HEK293 (cell line): Measurements from ENCODE around the gene CNPPD1.
"Not testable (repeated sequence)": the region's sequence is repeated elsewhere in the genome, so short reads cannot be mapped to it uniquely, and the experiment has no call there.

Experiments
- CTCF ChIA-PET: fragments of 350-600 bp; formaldehyde crosslinking; extraction: SDS; loops from one replicate; lab custom pipeline; 2021; ENCODE audit warnings: antibody characterized with exemption; lab: Yijun Ruan, JAX
- POLR2A ChIA-PET: fragments of 300-600 bp; formaldehyde crosslinking; extraction: SDS; loops from one replicate; lab custom pipeline; 2020; ENCODE audit warnings: antibody characterized with exemption, inconsistent platforms; lab: Yijun Ruan, JAX
- H3K27ac ChIP-seq: fragments of 200-500 bp; sonication (Bioruptor generic); 2 replicates; pipeline ENCODE4 v1.5.1; 2014; ENCODE audit warnings: low read depth, low read length, control low read depth, inconsistent platforms; ENCODE audit errors: extremely low read depth
- H3K36me3 ChIP-seq, 2 experiments: fragments of 200-500 bp in 1 of 2; sonication (Bioruptor generic) in 1 of 2; 1 replicate in 1 of 2; 2 replicates in 1 of 2; pipeline ENCODE4 v1.5.1; 2014 to 2017; ENCODE audit warnings: inconsistent platforms in 2 of 2, low read length in 2 of 2; ENCODE audit not compliant: control insufficient read depth in 2 of 2, insufficient read depth in 1 of 2
- H3K4me1 ChIP-seq: fragments of 200-500 bp; sonication (Bioruptor generic); 2 replicates; pipeline ENCODE4 v1.5.1; 2014; ENCODE audit warnings: mild to moderate bottlenecking, low read length, inconsistent platforms; ENCODE audit not compliant: control insufficient read depth, insufficient read depth
- H3K4me3 ChIP-seq: 2 replicates; pipeline ENCODE4 v1.5.1; 2011; ENCODE audit warnings: low read depth, mild to moderate bottlenecking, control low read depth, low read length, moderate library complexity
- H3K9me3 ChIP-seq: fragments of 200-500 bp; sonication (Bioruptor generic); 2 replicates; pipeline ENCODE4 v1.5.1; 2014; ENCODE audit warnings: low read depth, low read length, inconsistent platforms; ENCODE audit not compliant: control insufficient read depth, insufficient read depth
- BCL6B ChIP-seq: fragments of 450-650 bp; formaldehyde crosslinking; IDR thresholded peaks from 2 replicates; pipeline ENCODE4 v1.5.1; 2017; ENCODE audit warnings: missing biosample characterization, missing genetic modification characterization
- FEZF1 ChIP-seq: fragments of 450-650 bp; formaldehyde crosslinking; IDR thresholded peaks from 2 replicates; pipeline ENCODE4 v1.5.1; 2016; ENCODE audit warnings: missing biosample characterization, missing genetic modification characterization
- MZF1 ChIP-seq: fragments of 450-650 bp; formaldehyde crosslinking; IDR thresholded peaks from 2 replicates; pipeline ENCODE4 v1.5.1; 2017; ENCODE audit warnings: missing biosample characterization, missing genetic modification characterization, borderline replicate concordance
- OSR2 ChIP-seq: fragments of 450-650 bp; formaldehyde crosslinking; IDR thresholded peaks from 2 replicates; pipeline ENCODE4 v1.5.1; 2016; ENCODE audit warnings: missing biosample characterization, missing genetic modification characterization
- SETDB1 ChIP-seq: IDR thresholded peaks from one replicate; pipeline ENCODE4 v1.6.1; 2017; ENCODE audit warnings: mild to moderate bottlenecking, low read length, moderate library complexity, mixed read lengths; ENCODE audit not compliant: insufficient read length
- SP2 ChIP-seq: fragments of 450-650 bp; formaldehyde crosslinking; IDR thresholded peaks from 2 replicates; pipeline ENCODE4 v1.5.1; 2016; ENCODE audit warnings: missing biosample characterization, missing genetic modification characterization
- ZBTB21 ChIP-seq: fragments of 450-650 bp; formaldehyde crosslinking; IDR thresholded peaks from 2 replicates; pipeline ENCODE4 v1.5.1; 2017; ENCODE audit warnings: missing biosample characterization, missing genetic modification characterization
- ZFP37 ChIP-seq: fragments of 450-650 bp; formaldehyde crosslinking; IDR thresholded peaks from 2 replicates; pipeline ENCODE4 v1.5.1; 2016; ENCODE audit warnings: missing biosample characterization, missing genetic modification characterization
- ZIC2 ChIP-seq: fragments of 450-650 bp; formaldehyde crosslinking; IDR thresholded peaks from 2 replicates; pipeline ENCODE4 v1.5.1; 2016; ENCODE audit warnings: missing biosample characterization, missing genetic modification characterization
- ZNF221 ChIP-seq: fragments of 450-650 bp; formaldehyde crosslinking; IDR thresholded peaks from 2 replicates; pipeline ENCODE4 v1.5.1; 2017; ENCODE audit warnings: missing biosample characterization, missing genetic modification characterization, borderline replicate concordance
- ZNF223 ChIP-seq: fragments of 450-650 bp; formaldehyde crosslinking; IDR thresholded peaks from 2 replicates; pipeline ENCODE4 v1.5.1; 2016; ENCODE audit warnings: missing biosample characterization, missing genetic modification characterization
- ZNF391 ChIP-seq: fragments of 450-650 bp; formaldehyde crosslinking; IDR thresholded peaks from 2 replicates; pipeline ENCODE4 v1.5.1; 2016; ENCODE audit warnings: low read depth, missing biosample characterization, missing genetic modification characterization, borderline replicate concordance
- ZNF416 ChIP-seq: fragments of 450-650 bp; formaldehyde crosslinking; IDR thresholded peaks from 2 replicates; pipeline ENCODE4 v1.5.1; 2016; ENCODE audit warnings: missing biosample characterization, missing genetic modification characterization
- ZNF423 ChIP-seq: fragments of 450-650 bp; formaldehyde crosslinking; IDR thresholded peaks from 2 replicates; pipeline ENCODE4 v1.5.1; 2016; ENCODE audit warnings: missing biosample characterization, missing genetic modification characterization
- ZNF449 ChIP-seq: fragments of 450-650 bp; formaldehyde crosslinking; IDR thresholded peaks from 2 replicates; pipeline ENCODE4 v1.5.1; 2017; ENCODE audit warnings: missing biosample characterization, mild to moderate bottlenecking, missing genetic modification characterization, moderate library complexity
- ZNF571 ChIP-seq: fragments of 450-650 bp; formaldehyde crosslinking; IDR thresholded peaks from 2 replicates; pipeline ENCODE4 v1.5.0; 2017; ENCODE audit warnings: missing biosample characterization, missing genetic modification characterization
- ZNF776 ChIP-seq: fragments of 450-650 bp; formaldehyde crosslinking; IDR thresholded peaks from 2 replicates; pipeline ENCODE4 v1.5.0; 2017; ENCODE audit warnings: missing biosample characterization, missing genetic modification characterization, borderline replicate concordance
- ZNF792 ChIP-seq: fragments of 450-650 bp; formaldehyde crosslinking; IDR thresholded peaks from 2 replicates; pipeline ENCODE4 v1.5.1; 2016; ENCODE audit warnings: missing biosample characterization, missing genetic modification characterization
- TF ChIP-seq, protein P1 (sequence below): fragments of 450-650 bp; formaldehyde crosslinking; IDR thresholded peaks from 2 replicates; pipeline ENCODE4 v1.5.1; 2016; ENCODE audit warnings: missing biosample characterization, missing genetic modification characterization

CNPPD1 gene

GRCh38 chr2:219205165-219205538, 28.4 kb upstream of the CNPPD1 start:
- Histone ChIP-seq H3K36me3 (peaks cover 0 to 28% of the 10 kb centered on the region in 2 experiments; a peak in 1 of 3 replicates), H3K4me3 (no peak overlapping the region), H3K4me1 (peaks cover 8% of the 10 kb centered on the region), H3K27ac (no peak overlapping the region), H3K9me3 (no peaks in the 10 kb centered on the region)
- ChIA-PET CTCF (no interaction called here), POLR2A (interaction anchor here (2.1 to 2.4 kb wide), 2 partner anchors 24 to 25 kb away, joined by 11 to 14 read pairs; partner anchors contain the start of genes ANKZF1 and ATG9A)
- no peak for TF ChIP-seq BCL6B (tag by site-specific recombination)
- no peak for TF ChIP-seq ZNF449
- TF ChIP-seq ZNF792 = no peak
- no peak for TF ChIP-seq ZNF221 (tag by site-specific recombination)
- no peak for TF ChIP-seq ZNF223 (tag by site-specific recombination)
- TF ChIP-seq ZFP37 = no peak
- TF ChIP-seq ZNF416 (tag by site-specific recombination) = no peak
- TF ChIP-seq ZNF391 (tag by site-specific recombination) = no peak
- no peak for TF ChIP-seq ZBTB21 (tag by site-specific recombination)

DNA sequence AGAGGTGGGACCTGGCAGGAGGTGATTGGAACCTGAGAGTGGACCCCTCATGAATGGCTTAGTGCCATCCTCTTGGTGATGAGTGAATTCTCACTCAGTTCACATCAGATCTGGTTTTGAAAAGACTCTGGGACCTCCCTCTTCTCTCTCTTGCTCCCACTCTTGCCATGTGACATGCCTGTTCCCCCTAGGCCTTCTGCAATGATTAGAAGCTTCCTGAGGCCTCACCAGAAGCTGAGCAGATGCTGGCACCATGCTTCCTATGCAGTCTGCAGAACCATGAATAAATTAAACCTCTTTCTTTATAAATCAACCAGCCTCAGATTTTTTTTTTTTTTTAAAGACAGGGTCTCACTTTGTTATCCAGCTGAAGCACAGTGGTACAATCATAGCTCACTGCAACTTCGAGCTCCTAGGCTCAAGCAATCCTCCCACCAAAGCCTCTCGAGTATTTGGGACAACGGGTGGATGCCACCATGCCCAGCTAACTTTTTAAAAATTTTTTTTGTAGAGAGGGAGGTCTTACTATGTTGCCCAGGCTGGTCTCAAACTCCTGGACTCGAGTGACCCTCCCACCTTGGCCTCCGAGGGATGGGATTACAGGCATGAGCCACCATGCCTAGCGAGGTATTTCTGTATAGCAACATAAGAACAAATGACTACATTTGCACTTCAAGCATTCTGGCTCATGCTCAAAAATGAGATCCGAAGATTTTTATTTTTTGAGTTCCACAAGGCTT, 27.9 kb upstream of the CNPPD1 start:
- ChIA-PET CTCF (no interaction called here), POLR2A (no interaction called here)

DNA sequence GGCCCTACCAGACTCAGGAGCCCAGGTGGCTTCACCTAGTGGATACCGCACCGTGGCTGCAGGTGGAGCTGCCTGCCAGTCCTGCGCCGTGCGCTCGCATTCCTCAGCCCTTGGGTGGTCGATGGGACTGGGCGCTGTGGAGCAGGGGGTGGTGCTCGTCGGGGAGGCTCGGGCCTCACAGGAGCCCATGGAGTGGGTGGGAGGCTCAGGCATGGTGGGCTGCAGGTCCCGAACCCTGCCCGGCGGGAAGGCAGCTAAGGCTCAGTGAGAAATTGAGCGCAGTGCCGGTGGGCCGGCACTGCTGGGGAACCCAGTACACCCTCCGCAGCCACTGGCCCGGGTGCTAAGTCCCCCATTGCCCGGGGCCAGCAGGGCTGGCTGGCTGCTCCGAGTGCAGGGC, 24.6 kb upstream of the CNPPD1 start:
- H3K36me3 ChIP-seq, H3K9me3 ChIP-seq, CTCF ChIA-PET, H3K4me3 ChIP-seq, H3K4me1 ChIP-seq, H3K27ac ChIP-seq, POLR2A ChIA-PET: not testable (repeated sequence)

More for the DNA sequence above, 27.9 kb upstream of the CNPPD1 start:
- no peaks in the 10 kb centered on the region for H3K9me3 ChIP-seq
- TF ChIP-seq SETDB1 = peak; percentile 17
- 0 out of 2 replicates have a peak, but pooled peaks have one; percentile 51 for TF ChIP-seq ZNF776 (tag by site-specific recombination)
- no peak for TF ChIP-seq ZNF571 (tag by site-specific recombination)
- peaks cover 8% of the 10 kb centered on the region for H3K4me1 ChIP-seq
- H3K36me3 ChIP-seq = peaks cover 0 to 23% of the 10 kb centered on the region in 2 experiments; a peak in 1 of 3 replicates
- H3K4me3 ChIP-seq = no peak overlapping the region
- H3K27ac ChIP-seq = no peak overlapping the region

DNA sequence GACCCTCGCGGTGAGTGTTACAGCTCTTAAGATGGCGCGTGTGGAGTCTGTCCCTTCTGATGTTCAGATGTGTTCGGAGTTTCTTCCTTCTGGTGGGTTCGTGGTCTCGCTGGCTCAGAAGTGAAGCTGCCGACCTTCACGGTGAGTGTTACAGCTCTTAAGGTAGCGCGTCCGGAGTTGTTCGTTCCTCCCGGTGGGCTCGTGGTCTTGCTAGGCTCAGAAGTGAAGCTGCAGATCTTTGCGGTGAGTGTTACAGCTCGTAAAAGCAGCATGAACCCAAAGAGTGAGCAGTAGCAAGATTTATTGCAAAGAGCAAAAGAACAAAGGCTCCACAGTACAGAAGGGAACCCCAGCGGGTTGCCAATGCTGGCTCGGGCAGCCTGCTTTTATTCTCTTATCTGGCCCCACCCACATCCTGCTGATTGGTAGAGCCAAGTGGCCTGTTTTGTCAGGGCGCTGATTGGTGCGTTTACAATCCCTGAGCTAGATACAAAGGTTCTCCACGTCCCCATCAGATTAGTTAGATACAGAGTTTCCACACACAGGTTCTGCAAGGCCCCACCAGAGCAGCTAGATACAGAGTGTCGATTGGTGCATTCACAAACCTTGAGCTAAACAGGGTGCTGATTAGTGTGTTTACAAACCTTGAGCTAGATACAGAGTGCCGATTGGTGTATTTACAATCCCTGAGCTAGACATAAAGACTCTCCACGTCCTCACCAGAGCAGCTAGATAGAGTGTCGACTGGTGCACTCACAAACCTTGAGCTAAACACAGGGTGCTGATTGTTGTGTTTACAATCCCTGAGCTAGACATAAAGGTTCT, 24.0 kb upstream of the CNPPD1 start:
- H3K36me3 ChIP-seq, H3K9me3 ChIP-seq, H3K27ac ChIP-seq, H3K4me3 ChIP-seq, CTCF ChIA-PET, H3K4me1 ChIP-seq: not testable (repeated sequence)
- POLR2A ChIA-PET = interaction anchor here (1.3 kb wide), 1 partner anchor 24 kb away, joined by 4 read pairs; the partner anchor contains the start of gene CNPPD1
- TF ChIP-seq ZNF449 (peak; percentile 54; the same call in 1 of the 2 replicates), OSR2 (tag by site-specific recombination) (peak; percentile 79), FEZF1 (tag by site-specific recombination) (peak; percentile 94), ZNF423 (tag by site-specific recombination) (peak; percentile 27; the same call in 1 of the 2 replicates), MZF1 (tag by site-specific recombination) (0 out of 2 replicates have a peak, but pooled peaks have one; percentile 46), SP2 (tag by site-specific recombination) (peak; percentile 40), ZIC2 (tag by site-specific recombination) (peak; percentile 71)
- TF ChIP-seq, protein P1, sequence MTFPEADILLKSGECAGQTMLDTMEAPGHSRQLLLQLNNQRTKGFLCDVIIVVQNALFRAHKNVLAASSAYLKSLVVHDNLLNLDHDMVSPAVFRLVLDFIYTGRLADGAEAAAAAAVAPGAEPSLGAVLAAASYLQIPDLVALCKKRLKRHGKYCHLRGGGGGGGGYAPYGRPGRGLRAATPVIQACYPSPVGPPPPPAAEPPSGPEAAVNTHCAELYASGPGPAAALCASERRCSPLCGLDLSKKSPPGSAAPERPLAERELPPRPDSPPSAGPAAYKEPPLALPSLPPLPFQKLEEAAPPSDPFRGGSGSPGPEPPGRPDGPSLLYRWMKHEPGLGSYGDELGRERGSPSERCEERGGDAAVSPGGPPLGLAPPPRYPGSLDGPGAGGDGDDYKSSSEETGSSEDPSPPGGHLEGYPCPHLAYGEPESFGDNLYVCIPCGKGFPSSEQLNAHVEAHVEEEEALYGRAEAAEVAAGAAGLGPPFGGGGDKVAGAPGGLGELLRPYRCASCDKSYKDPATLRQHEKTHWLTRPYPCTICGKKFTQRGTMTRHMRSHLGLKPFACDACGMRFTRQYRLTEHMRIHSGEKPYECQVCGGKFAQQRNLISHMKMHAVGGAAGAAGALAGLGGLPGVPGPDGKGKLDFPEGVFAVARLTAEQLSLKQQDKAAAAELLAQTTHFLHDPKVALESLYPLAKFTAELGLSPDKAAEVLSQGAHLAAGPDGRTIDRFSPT = 0 out of 2 replicates have a peak, but pooled peaks have one; percentile 24
